ENCODE results near the gene CTNND2. TPM values are rescaled to one million over a fixed set of nuclear protein-coding genes. Genes with fewer than 3 reads are reported as not detected.

Gene CTNND2
- total and polyA plus RNA-seq, 9 of the 15 experiments (the other 6 are each of a cell fraction or from before 2014, with no cell fraction given), result 0.03 to 0.35 TPM; not detected in 7

DNA sequence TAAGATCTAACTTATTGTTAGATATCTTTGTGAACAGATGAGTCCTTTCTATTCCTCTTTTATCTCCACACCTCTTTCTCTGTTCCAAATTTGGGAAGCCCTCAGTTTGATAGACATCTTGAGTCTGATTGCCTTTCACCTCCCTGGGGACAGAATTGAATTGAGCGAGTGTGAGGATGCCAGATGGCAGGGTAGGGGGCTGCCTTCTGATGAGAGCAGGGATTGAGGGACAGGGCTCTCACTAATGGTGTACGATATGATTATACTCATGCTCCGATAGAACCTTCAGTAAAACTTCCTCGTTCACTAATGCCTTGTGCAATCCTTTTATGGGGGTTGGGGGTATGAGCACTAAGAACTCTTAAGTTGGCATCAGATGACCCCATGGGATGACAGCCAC is 971.1 kb downstream of the CTNND2 start:
- in situ Hi-C loops (cut with MboI) (no loop called here), intact Hi-C loops (cut with micrococcal nuclease) (no loop called here)
- no peak overlapping the region for H2AFZ ChIP-seq (ENCODE audit: low read depth, low read length)
- DNase-seq (ENCODE audit: extremely low read depth in 1 of 4, low spot score in 3 of 4) (no peak), ATAC-seq (no peak), FAIRE-seq (no peak)
- POLR2A ChIA-PET, result no interaction called here
- peaks cover 0 to 13% of the 10 kb centered on the region in 2 experiments; a peak in 2 of 5 replicates for H3K27me3 ChIP-seq (ENCODE audit: control insufficient read depth in 2 of 2, insufficient read depth in 2 of 2, low read length in 2 of 2)
- H3K4me3 ChIP-seq, result no peak overlapping the region
- H3K9ac ChIP-seq (ENCODE audit: insufficient read depth in 1 of 2, low read depth in 2 of 2, low read length in 2 of 2), result no peak overlapping the region
- CTCF ChIA-PET (ENCODE audit: low intra/inter-chr PET ratio), result no interaction called here
- no peaks in the 10 kb centered on the region for H3K9me3 ChIP-seq (replicated peaks; ENCODE audit: control insufficient read depth, insufficient read depth, low read depth, low read length)
- H3K79me2 ChIP-seq (ENCODE audit: control insufficient read depth, insufficient read depth, low read length), result no peaks in the 10 kb centered on the region
- no TSS peak for BruUV-seq (replicated peaks)
- no peak overlapping the region for H3K27ac ChIP-seq (ENCODE audit: extremely low read depth, low read depth, low read length)
- WGBS (ENCODE audit: insufficient coverage, low coverage, missing lambda C conversion rate), result 0% methylated on average over 4 of the region's 4 CpGs
- H3K36me3 ChIP-seq (ENCODE audit: control insufficient read depth, insufficient read depth, low read length), result no peaks in the 10 kb centered on the region
- no peak overlapping the region for H3K4me2 ChIP-seq (ENCODE audit: insufficient read depth, low read length)
- H3K4me1 ChIP-seq (replicated peaks in 1 of 2; ENCODE audit: control insufficient read depth in 2 of 2, insufficient read depth in 2 of 2, low read length in 2 of 2), result no peaks in the 10 kb centered on the region
- no peaks in the 10 kb centered on the region; the same call in 1 of the 2 replicates for H4K20me1 ChIP-seq (replicated peaks; ENCODE audit: control insufficient read depth, insufficient read depth, low read length)
- no peaks in the 10 kb centered on the region for H3K9me1 ChIP-seq (ENCODE audit: control insufficient read depth, insufficient read depth, low read length)
- TF ChIP-seq ZNF316 (IDR thresholded peaks at IDR 0.05), result no peak
- TF ChIP-seq HDAC8 (tag; IDR thresholded peaks at IDR 0.05), result no peak
- no peak for TF ChIP-seq MYC (IDR thresholded peaks at IDR 0.05; ENCODE audit: low read depth, low read length)
- TF ChIP-seq MYC (CRISPR knock-in tag; IDR thresholded peaks at IDR 0.05; ENCODE audit: borderline replicate concordance, low read depth), result no peak
- TF ChIP-seq, protein P1, sequence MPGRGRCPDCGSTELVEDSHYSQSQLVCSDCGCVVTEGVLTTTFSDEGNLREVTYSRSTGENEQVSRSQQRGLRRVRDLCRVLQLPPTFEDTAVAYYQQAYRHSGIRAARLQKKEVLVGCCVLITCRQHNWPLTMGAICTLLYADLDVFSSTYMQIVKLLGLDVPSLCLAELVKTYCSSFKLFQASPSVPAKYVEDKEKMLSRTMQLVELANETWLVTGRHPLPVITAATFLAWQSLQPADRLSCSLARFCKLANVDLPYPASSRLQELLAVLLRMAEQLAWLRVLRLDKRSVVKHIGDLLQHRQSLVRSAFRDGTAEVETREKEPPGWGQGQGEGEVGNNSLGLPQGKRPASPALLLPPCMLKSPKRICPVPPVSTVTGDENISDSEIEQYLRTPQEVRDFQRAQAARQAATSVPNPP (IDR thresholded peaks at IDR 0.05; ENCODE audit: borderline replicate concordance, insufficient read depth, insufficient read length), result no peak
- no peak for TF ChIP-seq KLF16 (IDR thresholded peaks at IDR 0.05)
- no peak for TF ChIP-seq ZNF407 (IDR thresholded peaks at IDR 0.05; ENCODE audit: low read depth)
- TF ChIP-seq CTCF (IDR thresholded peaks at IDR 0.05 in 2 of 3, conservative IDR thresholded peaks at IDR 0.05 in 1 of 3; ENCODE audit: insufficient read depth in 2 of 3, low read depth in 1 of 3, low read length in 3 of 3), result no peak
- TF ChIP-seq PML (IDR thresholded peaks at IDR 0.05; ENCODE audit: low read length), result no peak
- no peak for TF ChIP-seq MED1 (CRISPR knock-in tag; IDR thresholded peaks at IDR 0.05; ENCODE audit: borderline replicate concordance)
- TF ChIP-seq EP300 (IDR thresholded peaks at IDR 0.05; ENCODE audit: low read length), result no peak
- TF ChIP-seq MTA3 (IDR thresholded peaks at IDR 0.05; ENCODE audit: borderline replicate concordance), result no peak
- TF ChIP-seq CSDE1 (IDR thresholded peaks at IDR 0.05), result no peak
- TF ChIP-seq HMG20A (CRISPR knock-in tag; conservative IDR thresholded peaks at IDR 0.05), result no peak

Measured in K562 (cell line).